Fibroblast of lung (primary cell): ENCODE measurements around the gene TMEM127.

Experiments
- CTCF ChIP-seq, 2 donors: IDR thresholded peaks in 1 of 2; conservative IDR thresholded peaks in 1 of 2; 1 replicate in 1 of 2; 2 replicates in 1 of 2; pipeline ENCODE4 v1.5.1; 2011 to 2012; ENCODE audit warnings: low read length in 2 of 2, control low read depth in 1 of 2, inconsistent platforms in 1 of 2, low read depth in 1 of 2, mild to moderate bottlenecking in 1 of 2
- EZH2 ChIP-seq: IDR thresholded peaks from 2 replicates; pipeline ENCODE4 v1.5.1; 2012; ENCODE audit warnings: low read length, control low read depth, mild to moderate bottlenecking; ENCODE audit errors: missing control alignments

GRCh38 chr2:96238266-96238665 lies 27.5 kb downstream of the TMEM127 start:
- TF ChIP-seq CTCF (conservative IDR thresholded peaks at IDR 0.05 in 1 of 2, IDR thresholded peaks at IDR 0.05 in 1 of 2; ENCODE audit: low read depth in 1 of 2, low read length in 2 of 2) (no peak), EZH2 (no peak)
